SU-DHL-6 (cell line): ENCODE measurements around the gene KRT17.
A peak's percentile ranks its signal among the peaks of the same experiment; 100 is the strongest.
"Not testable (repeated sequence)": the region's sequence is repeated elsewhere in the genome, so short reads cannot be mapped to it uniquely, and the experiment has no call there.

Experiments
- H2AFZ ChIP-seq: fragments of 200-600 bp; sonication (generic); 2 replicates; pipeline ENCODE4 v1.6.1; 2014; ENCODE audit warnings: low read depth, mild to moderate bottlenecking, moderate library complexity, mixed read lengths, antibody characterized with exemption, low read length; ENCODE audit not compliant: severe bottlenecking
- H3F3A ChIP-seq: fragments of 200-600 bp; shearing (Covaris generic); 2 replicates; pipeline ENCODE4 v1.6.0; 2016; ENCODE audit warnings: antibody characterized with exemption, mild to moderate bottlenecking; ENCODE audit not compliant: insufficient read depth
- H3K27ac ChIP-seq: fragments of 200-600 bp; sonication (generic); 2 replicates; pipeline ENCODE4 v1.5.1; 2016; ENCODE audit warnings: low read depth, mild to moderate bottlenecking, low read length, moderate library complexity, mixed read lengths
- H3K27me3 ChIP-seq: fragments of 200-600 bp; sonication (generic), shearing (Covaris generic); 2 replicates; pipeline ENCODE4 v1.6.0; 2014; ENCODE audit warnings: mild to moderate bottlenecking, low read length
- H3K36me3 ChIP-seq: fragments of 200-600 bp; sonication (generic); 2 replicates; pipeline ENCODE4 v1.6.1; 2014; ENCODE audit warnings: mild to moderate bottlenecking, low read length, mixed read lengths
- H3K4me2 ChIP-seq: fragments of 300-600, 200-600 bp; shearing (Covaris generic), sonication (generic); 2 replicates; pipeline ENCODE4 v1.6.0; 2014; ENCODE audit warnings: low read length, low read depth, mild to moderate bottlenecking; ENCODE audit not compliant: poor library complexity, severe bottlenecking
- H3K4me3 ChIP-seq: fragments of 200-600 bp; sonication (generic); 2 replicates; pipeline ENCODE4 v1.5.1; 2014; ENCODE audit warnings: antibody characterized with exemption, low read length, mild to moderate bottlenecking, mixed read lengths; ENCODE audit not compliant: insufficient read depth, poor library complexity, severe bottlenecking
- H3K79me2 ChIP-seq: fragments of 200-600 bp; sonication (generic); 2 replicates; pipeline ENCODE4 v1.6.1; 2014; ENCODE audit warnings: mild to moderate bottlenecking, low read length, moderate library complexity; ENCODE audit not compliant: insufficient read depth
- H3K9ac ChIP-seq: fragments of 200-600 bp; sonication (generic); 2 replicates; pipeline ENCODE4 v1.7.0; 2014; ENCODE audit warnings: mild to moderate bottlenecking, low read length
- H3K9me2 ChIP-seq: fragments of 200-600 bp; sonication (generic); replicated peaks from 2 replicates; pipeline ENCODE4 v1.6.1; 2014; ENCODE audit warnings: low read length; ENCODE audit not compliant: insufficient read depth
- H3K9me3 ChIP-seq: fragments of 200-600 bp; sonication (generic); 2 replicates; pipeline ENCODE4 v1.6.1; 2014; ENCODE audit warnings: low read length, mixed read lengths; ENCODE audit not compliant: insufficient read depth
- H4K20me1 ChIP-seq: fragments of 200-600 bp; sonication (generic); 2 replicates; pipeline ENCODE4 v1.6.1; 2014; ENCODE audit warnings: low read depth, mild to moderate bottlenecking, antibody characterized with exemption, low read length, moderate library complexity, mixed read lengths
- EZH2phosphoT487 ChIP-seq: fragments of 200-600 bp; sonication (generic), shearing (Covaris generic); conservative IDR thresholded peaks from 2 replicates; pipeline ENCODE4 v1.6.1; 2018; ENCODE audit warnings: mild to moderate bottlenecking, antibody characterized with exemption, low read length, moderate library complexity, mixed read lengths
- TF ChIP-seq, protein P1 (sequence below): fragments of 200-600 bp; sonication (generic); IDR thresholded peaks from one replicate; pipeline ENCODE4 v1.5.1; 2017; ENCODE audit warnings: antibody characterized with exemption, mild to moderate bottlenecking, low read length, moderate library complexity; ENCODE audit not compliant: insufficient read depth, poor library complexity, severe bottlenecking

Gene KRT17

DNA sequence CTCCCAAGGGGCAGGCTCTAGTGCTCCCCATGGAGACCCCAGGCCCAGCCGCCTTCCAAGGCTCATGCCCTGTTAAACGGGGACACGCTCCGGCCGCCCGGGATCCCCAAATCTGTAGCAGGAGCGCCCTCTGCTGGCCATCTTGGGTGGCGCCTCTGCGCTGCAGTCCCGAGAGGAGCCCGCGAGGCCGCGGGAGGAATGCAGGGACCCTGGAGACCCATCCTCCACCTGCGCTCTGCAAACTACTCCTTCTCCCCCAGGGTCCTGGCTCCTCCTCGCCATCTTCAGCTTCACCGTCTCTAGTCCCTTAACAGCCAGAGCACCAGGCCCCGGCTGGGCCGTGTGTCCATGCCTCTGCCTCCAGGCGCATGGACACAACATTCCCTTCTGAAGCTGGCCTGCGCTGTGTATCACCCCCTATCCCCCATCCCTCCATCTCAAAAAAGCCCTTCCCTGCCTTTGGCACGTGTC, 23.6 kb upstream of the KRT17 start:
- Histone ChIP-seq H3K27me3 (no peaks in the 10 kb centered on the region), H4K20me1 (no peaks in the 10 kb centered on the region), H2AFZ (no peak overlapping the region), H3K27ac (no peak overlapping the region), H3K36me3 (no peaks in the 10 kb centered on the region), H3F3A (peaks cover 4% of the 10 kb centered on the region; the same call in 1 of the 2 replicates), H3K9me2 (no peaks in the 10 kb centered on the region), H3K4me2 (no peak overlapping the region), H3K9me3 (no peaks in the 10 kb centered on the region), H3K79me2 (no peaks in the 10 kb centered on the region), H3K9ac (no peak overlapping the region), H3K4me3 (no peak overlapping the region)
- TF ChIP-seq, protein P1, sequence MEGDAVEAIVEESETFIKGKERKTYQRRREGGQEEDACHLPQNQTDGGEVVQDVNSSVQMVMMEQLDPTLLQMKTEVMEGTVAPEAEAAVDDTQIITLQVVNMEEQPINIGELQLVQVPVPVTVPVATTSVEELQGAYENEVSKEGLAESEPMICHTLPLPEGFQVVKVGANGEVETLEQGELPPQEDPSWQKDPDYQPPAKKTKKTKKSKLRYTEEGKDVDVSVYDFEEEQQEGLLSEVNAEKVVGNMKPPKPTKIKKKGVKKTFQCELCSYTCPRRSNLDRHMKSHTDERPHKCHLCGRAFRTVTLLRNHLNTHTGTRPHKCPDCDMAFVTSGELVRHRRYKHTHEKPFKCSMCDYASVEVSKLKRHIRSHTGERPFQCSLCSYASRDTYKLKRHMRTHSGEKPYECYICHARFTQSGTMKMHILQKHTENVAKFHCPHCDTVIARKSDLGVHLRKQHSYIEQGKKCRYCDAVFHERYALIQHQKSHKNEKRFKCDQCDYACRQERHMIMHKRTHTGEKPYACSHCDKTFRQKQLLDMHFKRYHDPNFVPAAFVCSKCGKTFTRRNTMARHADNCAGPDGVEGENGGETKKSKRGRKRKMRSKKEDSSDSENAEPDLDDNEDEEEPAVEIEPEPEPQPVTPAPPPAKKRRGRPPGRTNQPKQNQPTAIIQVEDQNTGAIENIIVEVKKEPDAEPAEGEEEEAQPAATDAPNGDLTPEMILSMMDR = peak; percentile 78
- TF ChIP-seq EZH2phosphoT487 = no peak

DNA sequence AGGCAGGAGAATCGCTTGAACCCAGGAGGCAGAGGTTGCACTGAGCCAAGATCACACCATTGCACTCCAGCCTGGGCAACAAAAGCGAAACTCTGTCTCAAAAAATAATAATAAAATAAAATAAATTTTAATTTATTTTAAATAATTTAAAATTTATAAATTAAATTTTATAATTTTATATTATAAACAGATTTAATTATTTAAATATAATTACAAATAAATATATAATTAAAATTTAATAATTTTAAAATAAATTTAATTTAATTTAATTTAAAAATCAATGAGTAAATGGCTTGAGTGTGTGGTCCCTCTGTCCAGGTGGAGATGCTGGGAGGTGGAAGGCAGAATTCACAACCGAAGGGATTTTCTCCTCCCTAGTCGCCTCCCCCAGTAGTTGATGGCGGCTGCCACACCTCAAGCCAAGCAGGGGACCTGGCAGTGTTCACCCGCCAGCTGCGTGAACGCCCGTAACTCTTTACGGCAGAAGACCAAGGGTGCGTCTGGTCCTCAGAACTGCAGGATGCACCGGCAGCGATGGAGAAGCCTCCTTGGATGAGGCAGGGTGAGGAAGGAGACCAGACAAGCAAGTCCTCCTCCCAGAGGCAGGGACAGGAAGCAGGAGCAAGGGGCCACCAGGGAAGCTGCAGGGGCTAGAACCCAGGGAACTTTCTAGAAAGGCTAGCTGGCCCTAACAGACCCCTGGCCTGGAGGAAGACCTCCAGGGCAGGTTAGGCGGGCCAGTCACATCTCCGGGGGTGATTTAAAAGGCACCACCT, 22.9 kb upstream of the KRT17 start:
- Histone ChIP-seq H3K9ac (no peak overlapping the region), H4K20me1 (no peaks in the 10 kb centered on the region), H3K27me3 (no peaks in the 10 kb centered on the region), H3K4me2 (no peak overlapping the region), H3F3A (peaks cover 4% of the 10 kb centered on the region; the same call in 1 of the 2 replicates), H2AFZ (no peak overlapping the region), H3K4me3 (no peak overlapping the region), H3K79me2 (no peaks in the 10 kb centered on the region), H3K9me2 (no peaks in the 10 kb centered on the region), H3K36me3 (no peaks in the 10 kb centered on the region), H3K9me3 (no peaks in the 10 kb centered on the region), H3K27ac (no peak overlapping the region)
- TF ChIP-seq, protein P1 = no peak
- TF ChIP-seq EZH2phosphoT487 = no peak

DNA sequence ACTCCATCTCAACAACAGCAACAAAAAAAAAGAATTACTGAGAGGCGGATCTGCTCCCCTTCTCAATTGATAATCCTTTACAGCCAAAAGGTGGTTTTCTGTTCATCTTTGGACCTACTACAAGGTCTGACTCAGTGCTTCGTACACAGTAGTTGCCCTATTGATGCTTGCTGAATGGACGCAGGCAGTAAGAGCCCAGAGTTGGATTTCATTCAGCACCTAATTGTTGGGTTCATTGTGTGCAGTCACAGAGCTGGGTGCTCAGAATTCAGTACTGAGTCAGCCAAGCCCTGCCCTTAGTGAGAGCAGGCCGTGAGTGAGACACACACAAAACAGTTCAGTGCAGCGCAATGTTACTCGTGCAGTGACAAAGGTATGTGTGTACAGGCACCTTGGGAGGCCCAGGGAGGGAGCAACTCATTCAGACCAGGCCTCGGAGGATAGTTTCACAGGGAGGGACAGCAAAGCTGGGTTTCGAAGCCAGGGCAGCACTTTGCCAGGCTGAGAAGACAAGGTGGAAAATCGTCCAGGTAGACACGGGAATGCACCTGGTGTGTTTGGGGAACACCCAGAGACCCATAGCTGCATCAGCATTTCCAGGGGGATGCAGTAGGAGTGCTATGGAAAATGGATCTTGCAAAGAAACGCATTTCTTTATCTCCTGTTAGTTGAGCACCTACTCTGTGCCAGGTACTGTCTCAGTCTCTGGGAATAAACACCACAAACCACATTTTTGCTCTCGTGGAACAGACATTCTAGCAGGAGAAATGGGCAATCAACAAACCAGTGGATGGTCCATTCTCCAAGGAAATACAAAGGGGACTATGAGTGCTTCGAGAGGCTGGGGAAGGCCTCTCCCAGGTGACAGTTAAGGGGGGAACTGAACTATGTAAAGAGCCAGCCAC, 18.1 kb upstream of the KRT17 start:
- Histone ChIP-seq H3F3A (no peaks in the 10 kb centered on the region), H3K36me3 (no peaks in the 10 kb centered on the region), H3K79me2 (no peaks in the 10 kb centered on the region), H3K4me2 (no peak overlapping the region), H3K4me3 (no peak overlapping the region), H3K9ac (no peak overlapping the region), H3K27ac (no peak overlapping the region), H2AFZ (no peak overlapping the region), H4K20me1 (no peaks in the 10 kb centered on the region), H3K9me3 (no peaks in the 10 kb centered on the region), H3K27me3 (no peaks in the 10 kb centered on the region), H3K9me2 (no peaks in the 10 kb centered on the region)
- TF ChIP-seq EZH2phosphoT487 = no peak
- TF ChIP-seq, protein P1 = no peak

DNA sequence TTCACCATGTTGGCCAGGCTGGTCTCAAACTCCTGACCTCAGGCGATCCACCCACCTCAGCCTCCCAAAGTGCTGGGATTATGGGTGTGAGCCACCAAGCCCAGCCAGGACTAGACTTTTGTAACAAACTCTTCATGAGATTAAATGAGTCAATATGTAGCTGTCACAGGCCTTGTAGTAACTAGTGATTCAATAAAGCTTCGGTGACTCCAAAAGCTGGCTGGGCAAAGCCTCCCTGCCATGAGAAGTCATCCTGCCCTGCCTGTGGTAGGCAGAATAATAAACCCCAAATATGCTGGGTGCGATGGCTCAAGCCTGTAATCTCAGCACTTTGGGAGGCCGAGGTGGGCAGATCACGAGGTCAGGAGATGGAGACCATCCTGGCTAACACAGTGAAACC, 16.2 kb upstream of the KRT17 start:
- not testable (repeated sequence) for H3K27ac ChIP-seq, H3K27me3 ChIP-seq, H3K9me3 ChIP-seq, H4K20me1 ChIP-seq, H3K4me2 ChIP-seq, H3K4me3 ChIP-seq, H2AFZ ChIP-seq, H3K36me3 ChIP-seq, H3K9me2 ChIP-seq, H3F3A ChIP-seq, H3K9ac ChIP-seq, H3K79me2 ChIP-seq
